Measurements from ENCODE around the gene ETV6. TPM values are rescaled to one million over a fixed set of nuclear protein-coding genes. Genes with fewer than 3 reads are reported as not detected.

Gene ETV6
- total and polyA plus RNA-seq, 9 of the 15 experiments (the other 6 are each of a cell fraction or from before 2014, with no cell fraction given), result 0.81 to 12.7 (median 4.1) TPM

DNA sequence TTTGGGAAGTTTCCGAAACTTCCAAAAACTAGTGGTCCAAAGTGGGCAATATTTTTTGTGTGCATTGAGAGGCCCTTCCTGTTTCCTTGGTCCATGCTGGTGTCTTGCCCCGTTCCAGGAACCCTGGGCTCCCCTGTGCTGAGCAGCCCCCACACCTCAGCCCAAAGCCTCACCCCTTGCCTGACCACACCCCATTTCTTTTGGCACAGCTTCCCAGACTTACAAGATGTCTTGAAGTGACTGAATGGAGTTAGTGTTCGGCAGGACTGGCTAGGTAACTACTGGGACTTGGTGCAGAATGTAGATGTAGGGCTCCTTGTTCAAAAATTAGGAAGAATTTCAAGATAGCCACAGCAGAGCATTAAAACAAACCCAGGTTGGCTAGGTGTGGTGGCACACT is 68.6 kb downstream of the ETV6 start:
- H3K27ac ChIP-seq (ENCODE audit: extremely low read depth, low read depth, low read length), result no peak overlapping the region
- POLR2A ChIA-PET, result no interaction called here
- H4K20me1 ChIP-seq (replicated peaks; ENCODE audit: control insufficient read depth, insufficient read depth, low read length), result no peaks in the 10 kb centered on the region
- DNase-seq (ENCODE audit: extremely low read depth in 1 of 4, low spot score in 3 of 4), result no peak
- no peak for FAIRE-seq
- H3K9me1 ChIP-seq (ENCODE audit: control insufficient read depth, insufficient read depth, low read length), result no peaks in the 10 kb centered on the region
- BruUV-seq (replicated peaks), result no TSS peak
- 70% methylated on average over 3 of the region's 3 CpGs for WGBS (ENCODE audit: insufficient coverage, low coverage, missing lambda C conversion rate)
- intact Hi-C loops (cut with micrococcal nuclease) (no loop called here), in situ Hi-C loops (cut with MboI) (no loop called here)
- H3K9ac ChIP-seq (ENCODE audit: insufficient read depth in 1 of 2, low read depth in 2 of 2, low read length in 2 of 2), result no peak overlapping the region
- H3K27me3 ChIP-seq (ENCODE audit: control insufficient read depth in 2 of 2, insufficient read depth in 2 of 2, low read length in 2 of 2), result no peaks in the 10 kb centered on the region
- no peaks in the 10 kb centered on the region for H3K9me3 ChIP-seq (replicated peaks; ENCODE audit: control insufficient read depth, insufficient read depth, low read depth, low read length)
- no peak for TF ChIP-seq PHTF2 (CRISPR knock-in tag; IDR thresholded peaks at IDR 0.05)
- no peak for TF ChIP-seq ATF7 (IDR thresholded peaks at IDR 0.05)
- TF ChIP-seq ZEB2 (IDR thresholded peaks at IDR 0.05), result no peak
- no peak for TF ChIP-seq CBX1 (IDR thresholded peaks at IDR 0.05; ENCODE audit: low read depth)
- TF ChIP-seq, protein P1, sequence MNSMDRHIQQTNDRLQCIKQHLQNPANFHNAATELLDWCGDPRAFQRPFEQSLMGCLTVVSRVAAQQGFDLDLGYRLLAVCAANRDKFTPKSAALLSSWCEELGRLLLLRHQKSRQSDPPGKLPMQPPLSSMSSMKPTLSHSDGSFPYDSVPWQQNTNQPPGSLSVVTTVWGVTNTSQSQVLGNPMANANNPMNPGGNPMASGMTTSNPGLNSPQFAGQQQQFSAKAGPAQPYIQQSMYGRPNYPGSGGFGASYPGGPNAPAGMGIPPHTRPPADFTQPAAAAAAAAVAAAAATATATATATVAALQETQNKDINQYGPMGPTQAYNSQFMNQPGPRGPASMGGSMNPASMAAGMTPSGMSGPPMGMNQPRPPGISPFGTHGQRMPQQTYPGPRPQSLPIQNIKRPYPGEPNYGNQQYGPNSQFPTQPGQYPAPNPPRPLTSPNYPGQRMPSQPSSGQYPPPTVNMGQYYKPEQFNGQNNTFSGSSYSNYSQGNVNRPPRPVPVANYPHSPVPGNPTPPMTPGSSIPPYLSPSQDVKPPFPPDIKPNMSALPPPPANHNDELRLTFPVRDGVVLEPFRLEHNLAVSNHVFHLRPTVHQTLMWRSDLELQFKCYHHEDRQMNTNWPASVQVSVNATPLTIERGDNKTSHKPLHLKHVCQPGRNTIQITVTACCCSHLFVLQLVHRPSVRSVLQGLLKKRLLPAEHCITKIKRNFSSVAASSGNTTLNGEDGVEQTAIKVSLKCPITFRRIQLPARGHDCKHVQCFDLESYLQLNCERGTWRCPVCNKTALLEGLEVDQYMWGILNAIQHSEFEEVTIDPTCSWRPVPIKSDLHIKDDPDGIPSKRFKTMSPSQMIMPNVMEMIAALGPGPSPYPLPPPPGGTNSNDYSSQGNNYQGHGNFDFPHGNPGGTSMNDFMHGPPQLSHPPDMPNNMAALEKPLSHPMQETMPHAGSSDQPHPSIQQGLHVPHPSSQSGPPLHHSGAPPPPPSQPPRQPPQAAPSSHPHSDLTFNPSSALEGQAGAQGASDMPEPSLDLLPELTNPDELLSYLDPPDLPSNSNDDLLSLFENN (IDR thresholded peaks at IDR 0.05; ENCODE audit: low read depth in 2 of 2, low read length in 2 of 2), result no peak
- no peak for TF ChIP-seq NCOA2 (IDR thresholded peaks at IDR 0.05; ENCODE audit: partially characterized antibody in 2 of 2)
- no peak for TF ChIP-seq CCNT2 (IDR thresholded peaks at IDR 0.05; ENCODE audit: borderline replicate concordance, extremely low read depth, insufficient read length, low read depth, low read length)
- TF ChIP-seq ZNF785 (CRISPR knock-in tag; IDR thresholded peaks at IDR 0.05), result no peak
- no peak for TF ChIP-seq SUPT5H (IDR thresholded peaks at IDR 0.05)
- TF ChIP-seq RBFOX2 (IDR thresholded peaks at IDR 0.05; ENCODE audit: low read depth, low read length), result no peak
- TF ChIP-seq CSDE1 (IDR thresholded peaks at IDR 0.05), result no peak
- TF ChIP-seq XRCC4 (IDR thresholded peaks at IDR 0.05; ENCODE audit: extremely low read depth, insufficient read depth, insufficient read length), result no peak
- TF ChIP-seq GABPB1 (CRISPR knock-in tag; IDR thresholded peaks at IDR 0.05), result no peak
- no peak for TF ChIP-seq SRSF9 (IDR thresholded peaks at IDR 0.05; ENCODE audit: borderline replicate concordance, low read depth, low read length)
- TF ChIP-seq CTBP1 (IDR thresholded peaks at IDR 0.05; ENCODE audit: borderline replicate concordance), result no peak
- TF ChIP-seq ZNF57 (CRISPR knock-in tag; IDR thresholded peaks at IDR 0.05), result no peak
- TF ChIP-seq ZNF274 (IDR thresholded peaks at IDR 0.05; ENCODE audit: borderline replicate concordance, low read depth, low read length), result no peak
- TF ChIP-seq, protein P2, sequence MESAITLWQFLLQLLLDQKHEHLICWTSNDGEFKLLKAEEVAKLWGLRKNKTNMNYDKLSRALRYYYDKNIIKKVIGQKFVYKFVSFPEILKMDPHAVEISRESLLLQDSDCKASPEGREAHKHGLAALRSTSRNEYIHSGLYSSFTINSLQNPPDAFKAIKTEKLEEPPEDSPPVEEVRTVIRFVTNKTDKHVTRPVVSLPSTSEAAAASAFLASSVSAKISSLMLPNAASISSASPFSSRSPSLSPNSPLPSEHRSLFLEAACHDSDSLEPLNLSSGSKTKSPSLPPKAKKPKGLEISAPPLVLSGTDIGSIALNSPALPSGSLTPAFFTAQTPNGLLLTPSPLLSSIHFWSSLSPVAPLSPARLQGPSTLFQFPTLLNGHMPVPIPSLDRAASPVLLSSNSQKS (CRISPR knock-in tag; IDR thresholded peaks at IDR 0.05), result no peak
- no peaks in the 10 kb centered on the region for H3K79me2 ChIP-seq (ENCODE audit: control insufficient read depth, insufficient read depth, low read length)
- no peaks in the 10 kb centered on the region for H3K4me1 ChIP-seq (replicated peaks in 1 of 2; ENCODE audit: control insufficient read depth in 2 of 2, insufficient read depth in 2 of 2, low read length in 2 of 2)
- no peak overlapping the region for H3K4me2 ChIP-seq (ENCODE audit: insufficient read depth, low read length)
- H3K36me3 ChIP-seq (ENCODE audit: control insufficient read depth, insufficient read depth, low read length), result no peaks in the 10 kb centered on the region
- no peak overlapping the region for H3K4me3 ChIP-seq
- no peak overlapping the region for H2AFZ ChIP-seq (ENCODE audit: low read depth, low read length)
- CTCF ChIA-PET (ENCODE audit: low intra/inter-chr PET ratio), result no interaction called here
- no peak for ATAC-seq
